Spleen (tissue), 7 donors: ENCODE results near the gene SPIN1.

Experiments
- CTCF ChIP-seq, 11 experiments: fragments of 200-600 bp in 7 of 11; fragments of 450-650 bp in 4 of 11; sonication (generic) in 4 of 11; IDR thresholded peaks in 8 of 11; conservative IDR thresholded peaks in 3 of 11; 1 replicate in 7 of 11; 2 replicates in 4 of 11; pipeline versions ENCODE4 v1.4.0 to v1.8.0; 2016 to 2021; ENCODE audit warnings: antibody characterized with exemption in 11 of 11, inconsistent platforms in 4 of 11, mild to moderate bottlenecking in 1 of 11
- POLR2A ChIP-seq, 3 donors: fragments of 450-650 bp; IDR thresholded peaks; one replicate each; pipeline ENCODE4 v1.5.1; 2017; ENCODE audit warnings: antibody characterized with exemption in 3 of 3, mild to moderate bottlenecking in 1 of 3
- POLR2AphosphoS5 ChIP-seq, 3 donors: sonication (generic); formaldehyde crosslinking; IDR thresholded peaks; one replicate each; pipeline ENCODE4 v1.5.1; 2017; ENCODE audit warnings: antibody characterized with exemption in 3 of 3
- donor health status: DM: no; HTN: no; CAD: no; lungs with moderate emphysema.
- donor health status: DM: no; HTN: no; CAD: no.
- donor health status: DM: no; HTN: no; CAD: no.

- TF ChIP-seq CTCF (IDR thresholded peaks at IDR 0.05 in 8 of 11, conservative IDR thresholded peaks at IDR 0.05 in 3 of 11) (no peak), POLR2AphosphoS5 (IDR thresholded peaks at IDR 0.05) (no peak), POLR2A (IDR thresholded peaks at IDR 0.05) (no peak)
These were observed 1.1 kb upstream of the SPIN1 start for GRCh38 chr9:88387036-88387551.
